ENCODE measurements around the gene MCC. TPM values are rescaled to one million over a fixed set of nuclear protein-coding genes. Genes with fewer than 3 reads are reported as not detected.

MCC gene
- total and polyA plus RNA-seq, 9 donors, result 29.8 to 262 (median 108) TPM

DNA sequence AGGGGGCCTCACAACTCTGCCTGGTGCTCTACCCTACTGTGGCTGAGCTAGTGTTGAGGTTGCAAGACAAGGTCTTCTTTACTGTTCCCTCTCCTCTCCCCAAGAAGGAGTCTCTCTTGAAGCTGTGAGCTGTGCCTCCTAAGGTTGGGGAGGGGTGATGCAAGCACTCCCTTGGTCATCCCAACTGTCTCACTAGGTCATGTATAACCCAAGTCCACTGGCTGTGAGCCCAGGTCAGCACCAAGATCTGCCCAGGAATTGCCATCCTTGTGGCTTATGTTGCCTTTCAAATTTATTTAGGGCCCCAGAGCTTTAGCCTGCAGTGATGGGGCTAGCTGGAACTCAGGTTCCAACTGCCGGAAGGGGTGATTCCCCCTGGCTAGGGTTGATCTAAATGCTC is 14.9 kb upstream of the MCC start:
- no peak overlapping the region for H3K4me3 ChIP-seq
- WGBS, 3 donors, result 94 to 100% (median 100%) methylated on average over 1 of the region's 1 CpG
- H3K36me3 ChIP-seq, result no peaks in the 10 kb centered on the region
- TF ChIP-seq, protein P1, sequence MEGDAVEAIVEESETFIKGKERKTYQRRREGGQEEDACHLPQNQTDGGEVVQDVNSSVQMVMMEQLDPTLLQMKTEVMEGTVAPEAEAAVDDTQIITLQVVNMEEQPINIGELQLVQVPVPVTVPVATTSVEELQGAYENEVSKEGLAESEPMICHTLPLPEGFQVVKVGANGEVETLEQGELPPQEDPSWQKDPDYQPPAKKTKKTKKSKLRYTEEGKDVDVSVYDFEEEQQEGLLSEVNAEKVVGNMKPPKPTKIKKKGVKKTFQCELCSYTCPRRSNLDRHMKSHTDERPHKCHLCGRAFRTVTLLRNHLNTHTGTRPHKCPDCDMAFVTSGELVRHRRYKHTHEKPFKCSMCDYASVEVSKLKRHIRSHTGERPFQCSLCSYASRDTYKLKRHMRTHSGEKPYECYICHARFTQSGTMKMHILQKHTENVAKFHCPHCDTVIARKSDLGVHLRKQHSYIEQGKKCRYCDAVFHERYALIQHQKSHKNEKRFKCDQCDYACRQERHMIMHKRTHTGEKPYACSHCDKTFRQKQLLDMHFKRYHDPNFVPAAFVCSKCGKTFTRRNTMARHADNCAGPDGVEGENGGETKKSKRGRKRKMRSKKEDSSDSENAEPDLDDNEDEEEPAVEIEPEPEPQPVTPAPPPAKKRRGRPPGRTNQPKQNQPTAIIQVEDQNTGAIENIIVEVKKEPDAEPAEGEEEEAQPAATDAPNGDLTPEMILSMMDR (IDR thresholded peaks at IDR 0.05), result no peak
- TF ChIP-seq EP300 (IDR thresholded peaks at IDR 0.05), result no peak
- TF ChIP-seq POLR2A (IDR thresholded peaks at IDR 0.05), result no peak
- H3K27me3 ChIP-seq, result no peaks in the 10 kb centered on the region
- no peaks in the 10 kb centered on the region for H3K9me3 ChIP-seq
- no peak for DNase-seq
- no peak overlapping the region for H3K27ac ChIP-seq
- H3K4me1 ChIP-seq (ENCODE audit: insufficient read depth), result no peaks in the 10 kb centered on the region
- intact Hi-C loops (cut with DNase I), result no loop called here

DNA sequence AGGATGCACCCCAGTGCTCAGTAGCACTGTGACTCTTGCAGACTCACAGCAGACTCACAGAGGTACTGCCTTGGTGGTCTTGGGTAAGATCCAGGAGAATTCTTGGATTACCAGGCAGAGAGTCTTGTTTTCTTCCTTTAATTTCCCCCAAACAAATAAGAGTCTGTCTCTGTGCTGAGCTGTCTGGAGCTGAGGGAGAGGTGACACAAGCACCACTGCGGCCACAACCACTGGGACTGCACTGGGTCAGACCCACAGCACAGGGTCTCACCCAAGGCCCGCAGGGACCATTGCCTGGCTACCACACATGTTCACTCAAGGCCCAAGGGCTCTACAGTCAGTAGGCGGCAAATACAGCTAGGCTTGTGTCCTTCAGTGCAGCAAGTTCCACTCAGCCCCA is 13.8 kb upstream of the MCC start:
- no peaks in the 10 kb centered on the region for H3K9me3 ChIP-seq
- WGBS, 3 donors, result 96 to 100% (median 100%) methylated on average over 3 of the region's 3 CpGs
- no peaks in the 10 kb centered on the region for H3K36me3 ChIP-seq
- intact Hi-C loops (cut with DNase I), result no loop called here
- no peak overlapping the region for H3K4me3 ChIP-seq
- H3K27ac ChIP-seq, result no peak overlapping the region
- no peaks in the 10 kb centered on the region for H3K4me1 ChIP-seq (ENCODE audit: insufficient read depth)
- DNase-seq, result no peak
- H3K27me3 ChIP-seq, result no peaks in the 10 kb centered on the region
- TF ChIP-seq EP300 (IDR thresholded peaks at IDR 0.05), result no peak
- TF ChIP-seq, protein P1 (IDR thresholded peaks at IDR 0.05), result no peak
- no peak for TF ChIP-seq POLR2A (IDR thresholded peaks at IDR 0.05)

DNA sequence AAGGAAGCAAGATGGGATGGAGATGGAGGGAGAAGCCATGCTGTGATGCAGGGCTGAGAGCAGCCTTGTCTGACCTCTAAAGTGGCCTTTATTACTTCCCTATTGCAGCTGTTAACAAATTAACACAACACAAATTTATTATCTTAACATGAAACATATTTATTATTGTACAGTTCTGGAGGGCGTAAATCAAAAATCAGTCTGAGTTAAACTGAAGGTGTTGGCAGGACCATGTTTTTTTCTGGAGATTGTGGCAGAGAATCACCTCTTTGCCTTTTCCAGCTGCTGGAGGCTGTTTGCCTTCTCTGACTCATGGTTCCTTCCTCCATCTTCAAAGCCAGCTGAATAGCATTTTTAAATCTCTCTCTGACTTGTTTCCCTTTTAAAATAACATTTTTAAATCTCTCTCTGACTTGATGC is 7.2 kb upstream of the MCC start:
- Histone ChIP-seq H3K9me3 (no peaks in the 10 kb centered on the region), H3K27me3 (no peaks in the 10 kb centered on the region), H3K27ac (no peak overlapping the region), H3K4me1 (ENCODE audit: insufficient read depth) (no peaks in the 10 kb centered on the region), H3K4me3 (no peak overlapping the region), H3K36me3 (no peaks in the 10 kb centered on the region)
- DNase-seq, result no peak
- 65 to 79% (median 72%) methylated on average over 1 of the region's 1 CpG for WGBS, 3 donors
- no peak for TF ChIP-seq EP300 (IDR thresholded peaks at IDR 0.05)
- no peak for TF ChIP-seq POLR2A (IDR thresholded peaks at IDR 0.05)
- TF ChIP-seq, protein P1 (IDR thresholded peaks at IDR 0.05), result no peak
- intact Hi-C loops (cut with DNase I), result no loop called here

DNA sequence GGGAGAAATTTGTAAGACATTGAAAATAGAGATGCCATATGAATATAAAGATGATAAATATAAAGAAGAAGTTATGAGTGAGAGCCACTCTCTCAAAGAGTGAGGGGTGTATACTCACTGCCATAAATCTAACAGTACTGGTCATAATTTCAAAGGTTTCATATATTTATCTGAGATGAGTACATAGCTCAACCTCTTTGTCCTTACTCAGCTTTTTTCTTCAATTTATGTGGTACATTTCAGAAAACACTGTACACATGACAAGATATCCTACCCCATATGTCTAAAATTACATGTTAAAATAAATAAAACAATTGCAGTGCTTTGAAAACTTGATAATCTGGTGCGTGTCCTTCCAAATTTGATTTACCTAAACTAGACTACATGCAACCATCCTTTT is 5.2 kb upstream of the MCC start:
- Histone ChIP-seq H3K4me3 (no peak overlapping the region), H3K4me1 (ENCODE audit: insufficient read depth) (no peaks in the 10 kb centered on the region), H3K9me3 (no peaks in the 10 kb centered on the region), H3K36me3 (no peaks in the 10 kb centered on the region), H3K27me3 (no peaks in the 10 kb centered on the region), H3K27ac (no peak overlapping the region)
- WGBS, 3 donors, result 58 to 77% (median 71%) methylated on average over 1 of the region's 1 CpG
- intact Hi-C loops (cut with DNase I), result no loop called here
- DNase-seq, result no peak
- TF ChIP-seq, protein P1 (IDR thresholded peaks at IDR 0.05), result no peak
- TF ChIP-seq EP300 (IDR thresholded peaks at IDR 0.05) (no peak), POLR2A (IDR thresholded peaks at IDR 0.05) (no peak)

DNA sequence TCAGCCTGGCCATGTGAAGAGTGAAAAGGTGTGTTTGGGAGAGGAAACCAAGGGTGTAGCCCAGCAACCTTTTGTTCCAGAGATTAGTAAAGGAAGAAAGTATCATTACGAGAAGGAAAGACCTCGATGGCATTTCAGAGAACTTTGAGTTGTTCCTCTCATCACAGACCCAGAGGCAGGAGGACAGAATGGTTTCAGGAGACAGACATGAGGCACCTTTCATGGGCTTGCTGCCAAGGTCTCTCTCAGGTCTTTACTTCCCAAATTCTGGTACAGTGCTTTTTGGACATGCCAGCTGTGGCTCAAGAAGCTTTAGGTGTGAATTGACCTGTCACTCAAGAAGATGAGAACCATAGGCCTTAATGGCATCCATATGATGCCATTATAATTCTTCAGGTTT is 2.8 kb upstream of the MCC start:
- no peaks in the 10 kb centered on the region for H3K27me3 ChIP-seq
- H3K4me1 ChIP-seq (ENCODE audit: insufficient read depth), result no peaks in the 10 kb centered on the region
- H3K27ac ChIP-seq, result no peak overlapping the region
- intact Hi-C loops (cut with DNase I), result no loop called here
- no peak for DNase-seq
- no peaks in the 10 kb centered on the region for H3K9me3 ChIP-seq
- WGBS, 3 donors, result 94 to 97% (median 97%) methylated on average over 2 of the region's 2 CpGs
- H3K36me3 ChIP-seq, result no peaks in the 10 kb centered on the region
- H3K4me3 ChIP-seq, result no peak overlapping the region
- TF ChIP-seq EP300 (IDR thresholded peaks at IDR 0.05), result no peak
- TF ChIP-seq, protein P1 (IDR thresholded peaks at IDR 0.05), result no peak
- TF ChIP-seq POLR2A (IDR thresholded peaks at IDR 0.05), result no peak

Measured in ovary (tissue), 9 donors.